HTR-8/SVneo (cell line): ENCODE data around the gene PRR16.
A peak's percentile ranks its signal among the peaks of the same experiment; 100 is the strongest.

Experiments
- DNase-seq: peaks from one replicate; pipeline ENCODE4 v3.0.0; 2011; ENCODE audit warnings: low spot score, mixed read lengths; ENCODE audit not compliant: insufficient read length
- FAIRE-seq: peaks from 2 replicates; lab custom pipeline; 2011; peaks lifted over from hg19 to GRCh38; lab: Jason Lieb, UNC

Gene PRR16

DNA sequence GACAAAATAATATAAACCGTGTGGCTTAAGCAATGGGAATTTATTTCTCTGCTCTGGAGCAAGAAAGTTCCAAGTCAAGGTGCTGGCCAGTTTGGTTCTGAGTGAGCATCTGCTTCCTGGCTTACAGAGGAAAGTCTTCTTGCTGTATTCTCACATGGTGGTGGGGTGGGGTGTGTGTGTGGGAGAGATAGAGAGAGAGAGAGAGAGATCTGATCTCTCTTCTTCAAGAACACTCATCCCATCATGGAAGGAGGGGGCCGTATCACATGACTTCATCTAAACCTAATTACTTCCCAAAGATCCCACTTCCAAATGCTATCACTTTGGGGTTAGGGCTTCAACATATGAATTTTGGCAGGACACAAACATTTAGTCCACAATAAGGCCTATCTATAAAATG is 91.2 kb downstream of the PRR16 start:
- FAIRE-seq (no peak), DNase-seq (no peak)

DNA sequence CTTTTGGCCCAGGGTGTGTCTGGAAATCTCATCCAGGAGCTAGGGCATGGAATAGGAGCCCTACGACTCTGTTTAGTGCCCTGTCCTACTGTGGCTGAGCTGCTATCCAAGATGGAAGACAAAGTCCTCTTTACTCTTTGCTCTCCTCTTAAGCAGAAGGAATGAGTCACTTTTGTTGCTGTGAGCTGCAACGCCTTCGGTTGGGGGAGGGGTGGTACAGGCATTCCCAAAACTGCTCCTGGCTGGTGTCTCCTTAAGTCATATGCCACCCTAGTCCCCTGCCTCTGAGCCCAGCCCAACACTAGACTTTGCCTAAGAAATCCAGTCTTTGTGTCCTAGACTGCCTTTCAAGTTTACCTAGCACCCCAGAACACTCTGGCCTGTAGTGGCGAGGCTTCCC is 99.9 kb downstream of the PRR16 start:
- no peak for DNase-seq

GRCh38 chr5:120567066-120567465 is 103.0 kb downstream of the PRR16 start:
- FAIRE-seq (no peak), DNase-seq (no peak)

More for the DNA sequence above, 99.9 kb downstream of the PRR16 start:
- FAIRE-seq, result no peak

DNA sequence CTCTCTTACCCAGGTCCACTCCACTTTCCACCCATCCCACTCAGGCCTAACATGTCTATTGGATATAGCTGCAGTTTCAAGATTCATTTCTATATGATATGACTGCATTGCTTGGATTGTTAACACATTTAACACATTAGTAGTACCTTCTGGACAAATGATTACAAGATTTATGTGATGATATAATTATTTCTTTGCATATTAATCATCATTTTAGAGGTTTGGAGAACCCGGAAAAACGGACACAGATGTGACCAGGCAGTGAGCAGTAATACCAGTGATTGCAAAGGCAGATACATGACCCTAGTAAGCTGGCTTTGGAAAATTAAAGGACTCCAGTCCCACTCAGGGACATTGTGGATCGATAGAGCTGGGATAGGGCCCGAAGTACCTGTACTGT is 103.8 kb downstream of the PRR16 start:
- DNase-seq (no peak), FAIRE-seq (no peak)

DNA sequence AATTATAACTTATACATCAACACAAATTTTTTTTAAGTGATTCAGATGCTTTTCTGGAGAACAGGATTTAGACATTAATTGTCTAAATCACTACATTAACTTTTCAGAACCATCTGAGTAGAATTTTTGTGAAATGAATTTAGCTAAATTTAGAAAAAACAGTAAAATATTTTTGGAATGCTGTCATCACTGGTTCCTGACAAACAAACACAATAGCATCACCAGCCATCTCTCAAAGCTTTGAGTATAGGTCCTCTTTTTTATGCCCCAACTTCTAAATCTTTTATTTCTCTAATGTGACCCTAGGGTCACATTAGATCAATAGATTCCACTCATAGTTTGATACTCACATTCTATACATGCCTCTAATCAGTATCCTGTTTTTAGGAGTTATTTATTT is 104.6 kb downstream of the PRR16 start:
- FAIRE-seq (no peak), DNase-seq (peak; percentile 3)

- FAIRE-seq, result no peak
These were observed 112.5 kb downstream of the PRR16 start for GRCh38 chr5:120576588-120576987.

GRCh38 chr5:120582635-120583034 is 118.5 kb downstream of the PRR16 start:
- DNase-seq, result no peak
- FAIRE-seq, result no peak

More at GRCh38 chr5:120576588-120576987, 112.5 kb downstream of the PRR16 start:
- DNase-seq, result no peak

DNA sequence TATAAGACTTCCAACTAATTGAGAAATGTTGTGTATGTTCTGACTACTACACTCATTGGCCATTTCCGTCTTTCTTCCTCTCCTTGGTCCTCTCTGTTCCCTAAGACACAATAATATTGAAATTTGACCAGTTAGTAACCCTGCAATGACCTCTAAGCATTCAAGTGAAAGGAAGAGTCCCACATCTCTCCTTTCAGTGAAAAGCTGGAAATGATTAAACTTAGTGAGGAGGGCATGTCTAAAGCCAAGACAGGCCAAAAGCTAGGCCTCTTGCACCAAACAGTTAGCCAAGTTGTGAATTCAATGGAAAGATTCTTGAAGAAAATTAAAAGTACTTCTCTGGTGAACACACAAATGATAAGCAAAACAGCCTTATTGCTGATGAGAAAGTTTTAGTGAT is 122.5 kb downstream of the PRR16 start:
- FAIRE-seq (no peak), DNase-seq (no peak)

DNA sequence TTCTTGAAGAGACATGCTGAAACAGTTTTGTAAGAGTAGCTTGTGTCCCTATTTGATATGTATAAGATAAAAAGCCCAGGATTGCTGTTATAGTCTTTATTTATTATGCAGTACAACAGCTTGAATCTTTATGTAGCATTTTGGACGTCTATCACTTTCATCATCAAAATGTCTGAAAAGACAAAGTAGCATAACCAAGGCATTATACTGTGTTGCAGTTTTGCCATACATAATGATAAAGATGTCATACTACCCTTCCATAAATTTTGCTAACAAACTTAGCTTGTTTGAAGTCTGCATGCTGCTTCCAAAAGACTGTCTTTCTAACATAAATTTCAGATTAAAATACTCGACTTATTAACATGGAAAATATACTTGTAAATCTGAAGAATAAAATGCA is 127.8 kb downstream of the PRR16 start:
- no peak for FAIRE-seq

DNA sequence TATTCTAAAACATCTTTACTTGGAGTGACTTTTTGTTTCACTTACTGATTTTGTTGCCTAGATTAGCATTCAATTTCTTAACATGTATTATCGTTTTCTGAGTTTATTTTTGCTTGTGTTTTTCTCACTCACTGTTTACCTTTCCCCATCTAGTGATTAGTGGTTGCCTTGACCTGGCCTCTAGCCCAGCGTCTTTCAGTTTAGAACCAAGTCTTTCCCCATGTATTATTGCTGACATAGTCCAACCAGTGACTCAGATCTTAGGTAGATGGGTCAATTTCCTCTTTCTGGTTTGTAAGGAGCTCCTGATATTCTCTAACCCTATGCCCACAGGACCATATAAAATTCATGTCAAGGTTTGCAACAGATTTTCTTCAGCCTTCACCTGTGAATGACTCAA is 135.5 kb downstream of the PRR16 start:
- FAIRE-seq (no peak), DNase-seq (peak; percentile 22)

More for the DNA sequence above, 127.8 kb downstream of the PRR16 start:
- DNase-seq, result no peak

DNA sequence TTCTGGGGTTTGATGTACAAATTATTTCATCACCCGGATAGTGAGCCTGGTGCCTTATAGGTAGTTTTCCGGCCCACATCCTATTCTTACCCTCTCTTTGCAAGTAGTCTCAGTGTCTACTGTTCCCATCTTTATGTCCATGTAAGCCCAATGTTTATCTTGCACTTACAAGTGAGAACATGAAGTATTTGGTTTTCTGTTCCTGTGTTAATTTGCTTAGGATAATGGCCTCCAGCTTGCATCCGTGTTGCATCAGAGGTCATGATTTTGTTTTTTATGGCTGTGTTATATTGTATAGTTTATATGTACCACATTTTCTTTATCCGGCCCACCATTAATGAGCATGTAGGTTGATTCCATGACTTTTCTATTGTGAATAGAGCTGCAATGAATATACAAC is 136.5 kb downstream of the PRR16 start:
- DNase-seq, result no peak
- no peak for FAIRE-seq

GRCh38 chr5:120602033-120602432 is 137.9 kb downstream of the PRR16 start:
- no peak for DNase-seq
- FAIRE-seq, result no peak

DNA sequence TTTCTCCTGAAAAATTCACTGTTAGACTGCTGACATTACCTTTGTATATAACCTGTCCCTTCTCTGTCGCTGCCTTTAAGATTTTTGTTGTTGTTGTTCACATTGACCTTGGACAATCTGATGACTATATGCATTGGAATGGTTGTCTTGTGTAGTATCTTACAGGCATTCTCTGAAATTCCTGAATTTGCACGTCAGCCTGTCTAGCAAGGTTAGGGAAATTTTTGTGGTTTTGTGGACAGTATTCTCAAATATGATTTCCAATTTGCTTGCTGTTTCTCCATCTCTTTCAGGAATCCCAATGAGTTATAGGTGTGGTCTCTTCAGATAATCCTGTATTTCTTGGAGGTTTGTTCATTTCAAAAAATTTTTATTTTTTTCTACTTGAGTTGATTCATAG is 140.8 kb downstream of the PRR16 start:
- FAIRE-seq (peak; percentile 80), DNase-seq (peak; percentile 50)

GRCh38 chr5:120605325-120606079 is 141.4 kb downstream of the PRR16 start:
- DNase-seq (no peak), FAIRE-seq (peak; percentile 62)

DNA sequence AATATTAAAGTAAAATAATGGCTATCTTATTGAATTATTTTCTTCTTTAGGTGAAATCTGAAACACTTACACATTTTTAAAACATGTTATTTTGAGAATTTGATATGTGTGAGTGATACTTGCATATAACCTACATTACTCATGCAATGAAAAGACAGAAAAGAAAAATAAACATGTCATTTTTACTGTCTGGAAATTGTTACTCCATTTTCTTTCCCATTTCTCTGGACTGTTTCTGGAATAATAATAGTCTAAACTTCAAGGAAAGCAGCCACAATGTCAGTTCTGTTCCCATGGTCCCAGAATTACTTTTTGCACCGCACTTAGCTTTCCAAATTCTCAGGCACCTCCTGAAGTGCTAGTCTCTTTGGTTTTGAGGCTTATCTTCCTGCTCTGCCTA is 145.5 kb downstream of the PRR16 start:
- FAIRE-seq (no peak), DNase-seq (no peak)

DNA sequence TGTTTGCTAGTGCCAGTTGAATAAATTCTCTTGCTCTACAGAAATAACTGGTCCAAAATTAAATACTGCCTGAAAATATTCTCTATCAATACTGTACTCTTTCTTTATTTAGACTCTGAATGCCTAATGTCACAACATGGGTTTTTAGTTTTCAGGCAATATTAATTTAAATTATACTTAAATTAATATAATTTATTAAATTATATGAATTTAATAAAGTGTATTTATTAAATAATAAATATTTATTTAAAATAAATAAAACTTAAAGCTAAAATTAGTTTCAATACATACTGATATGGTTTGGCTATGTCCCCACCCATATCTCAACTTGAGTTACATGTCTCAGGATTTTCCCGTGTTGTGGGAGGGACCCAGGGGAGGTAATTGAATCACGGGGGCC is 146.0 kb downstream of the PRR16 start:
- FAIRE-seq, result no peak
- no peak for DNase-seq

DNA sequence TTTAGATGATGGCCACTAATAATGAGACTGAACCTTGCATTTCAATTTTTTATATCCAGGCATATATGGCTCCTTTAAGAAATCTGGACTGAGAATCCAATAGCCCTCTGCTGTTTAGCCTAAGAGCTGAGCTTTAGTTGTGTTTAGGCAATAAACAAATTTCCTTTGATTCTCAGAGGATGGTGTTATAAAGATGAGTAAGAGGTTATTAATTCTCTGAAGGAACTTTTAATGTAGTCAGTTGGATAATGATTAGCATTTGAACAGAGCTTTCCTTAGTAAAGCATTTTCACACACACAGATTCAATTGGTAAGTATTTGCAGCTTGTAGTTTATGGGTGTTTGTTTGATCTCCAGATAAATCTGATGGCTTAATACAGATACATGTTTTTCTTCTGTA is 149.6 kb downstream of the PRR16 start:
- DNase-seq (no peak), FAIRE-seq (no peak)

DNA sequence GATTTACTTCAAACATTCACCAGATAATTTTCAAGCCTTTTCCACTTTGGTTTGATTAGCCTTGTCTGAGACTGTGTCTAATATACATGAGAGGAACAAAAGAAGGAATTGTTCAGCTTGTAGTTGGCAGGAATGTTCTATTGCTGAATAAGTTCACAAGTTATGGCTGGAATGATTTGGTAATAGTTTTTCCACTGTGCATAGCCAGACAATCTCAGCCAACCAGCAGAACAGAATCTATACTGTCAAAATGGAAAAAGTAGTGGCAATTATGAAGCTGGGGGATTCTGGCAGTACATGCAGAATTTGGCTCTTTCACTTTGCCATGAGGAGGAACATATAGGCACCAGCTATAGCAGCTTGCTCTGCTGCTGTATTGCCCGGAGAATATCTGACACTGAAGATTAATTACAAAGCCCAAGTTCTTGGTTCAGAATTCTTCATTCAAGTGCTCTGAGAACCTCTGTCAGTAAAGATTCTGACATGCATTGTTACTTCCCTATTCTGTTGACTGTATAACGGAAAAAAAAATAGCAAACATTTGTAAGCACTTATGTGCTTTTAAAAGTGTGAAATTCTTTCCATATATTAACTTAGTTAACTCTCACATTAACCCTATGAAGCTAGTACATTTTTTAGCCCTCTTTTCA is 150.6 kb downstream of the PRR16 start:
- FAIRE-seq, result peak; percentile 60
- DNase-seq, result no peak

- DNase-seq, result no peak
- peak; percentile 82 for FAIRE-seq
These were observed 152.0 kb downstream of the PRR16 start for GRCh38 chr5:120615967-120616645.

- no peak for FAIRE-seq
- no peak for DNase-seq
These were observed 157.2 kb downstream of the PRR16 start for GRCh38 chr5:120621339-120621738.

GRCh38 chr5:120624021-120624563 is 160.0 kb downstream of the PRR16 start:
- DNase-seq (no peak), FAIRE-seq (no peak)
